ENCODE measurements around the gene CFAP47.
"Not testable (repeated sequence)": the region's sequence is repeated elsewhere in the genome, so short reads cannot be mapped to it uniquely, and the experiment has no call there.

Gene CFAP47

DNA sequence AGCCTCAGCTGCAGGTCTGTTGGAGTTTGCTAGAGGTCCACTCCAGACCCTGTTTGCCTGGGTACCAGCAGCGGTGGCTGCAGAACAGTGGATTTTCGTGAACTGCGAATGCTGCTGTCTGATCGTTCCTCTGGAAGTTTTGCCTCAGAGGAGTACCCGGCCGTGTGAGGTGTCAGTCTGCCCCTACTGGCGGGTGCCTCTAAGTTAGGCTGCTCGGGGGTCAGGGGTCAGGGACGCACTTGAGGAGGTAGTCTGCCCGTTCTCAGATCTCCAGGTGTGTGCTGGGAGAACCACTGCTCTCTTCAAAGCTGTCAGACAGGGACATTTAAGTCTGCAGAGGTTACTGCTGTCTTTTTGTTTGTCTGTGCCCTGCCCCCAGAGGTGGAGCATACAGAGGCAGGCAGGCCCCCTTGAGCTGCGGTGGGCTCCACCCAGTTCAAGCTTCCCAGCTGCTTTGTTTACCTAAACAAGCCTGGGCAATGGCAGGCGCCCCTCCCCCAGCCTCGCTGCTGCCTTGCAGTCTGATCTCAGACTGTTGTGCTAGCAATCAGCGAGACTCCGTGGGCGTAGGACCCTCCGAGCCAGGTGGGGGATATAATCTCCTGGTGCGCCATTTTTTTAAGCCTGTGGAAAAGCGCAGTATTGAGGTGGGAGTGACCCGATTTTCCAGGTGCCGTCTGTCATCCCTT is 315.4 kb downstream of the CFAP47 start:
- not testable (repeated sequence) for DNase-seq

DNA sequence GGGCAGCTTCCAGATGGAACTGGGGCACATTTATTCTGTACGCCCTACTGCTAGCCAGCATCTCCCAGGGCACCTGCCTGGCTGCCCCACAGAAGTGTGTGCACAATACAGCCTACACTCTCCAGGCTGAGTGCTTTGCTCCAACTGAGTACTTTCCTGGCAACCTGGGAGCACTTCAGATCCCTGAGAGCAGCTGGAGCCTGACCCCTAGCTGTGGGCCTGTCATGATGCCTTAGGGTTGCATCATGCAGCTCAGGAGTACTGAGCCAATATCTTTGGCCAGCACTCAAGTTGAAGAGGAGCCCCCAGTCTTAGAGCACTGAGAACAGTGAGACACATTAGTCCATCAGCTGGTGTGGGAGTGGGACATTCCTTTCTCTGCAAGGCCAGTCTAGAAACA is 321.9 kb downstream of the CFAP47 start:
- DNase-seq: no peak

DNA sequence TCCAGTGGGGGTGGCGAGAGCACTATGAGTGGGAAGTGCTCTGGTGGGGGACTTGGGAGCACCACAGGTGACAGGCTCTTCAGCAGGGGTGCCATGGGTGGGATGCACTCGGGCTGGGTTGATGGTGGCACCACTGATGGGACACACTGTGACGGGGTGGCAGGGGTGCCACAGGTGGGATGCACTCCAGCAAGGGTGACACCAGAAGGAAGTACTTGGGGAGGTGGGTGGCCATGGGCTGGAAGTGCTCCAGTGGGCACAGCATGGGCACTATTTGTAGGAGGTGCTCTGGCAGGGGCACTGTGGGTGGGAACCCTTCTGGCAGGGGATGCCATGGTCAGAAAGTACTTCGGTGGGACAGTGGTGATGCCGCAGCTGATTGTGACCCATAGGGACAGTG is 346.6 kb downstream of the CFAP47 start:
- no peak for DNase-seq

DNA sequence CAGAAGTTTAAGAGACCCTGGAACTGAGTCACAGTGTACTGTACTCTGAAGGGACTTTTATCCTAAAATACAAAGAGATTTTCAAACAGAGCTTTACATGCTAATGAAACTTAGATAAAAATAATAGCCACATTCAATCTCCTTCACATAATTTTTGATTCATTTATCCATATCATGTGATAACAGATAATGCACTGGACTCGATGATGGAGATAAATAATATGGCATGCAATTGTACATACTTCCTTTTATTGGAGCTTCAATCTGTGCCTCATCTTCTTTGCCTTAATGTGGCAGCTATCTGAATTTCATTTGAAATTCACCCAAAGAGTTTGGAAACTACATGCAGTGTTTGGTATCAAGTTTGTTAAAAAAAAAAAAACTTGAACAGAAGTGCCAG is 390.6 kb downstream of the CFAP47 start:
- no peak for DNase-seq

DNA sequence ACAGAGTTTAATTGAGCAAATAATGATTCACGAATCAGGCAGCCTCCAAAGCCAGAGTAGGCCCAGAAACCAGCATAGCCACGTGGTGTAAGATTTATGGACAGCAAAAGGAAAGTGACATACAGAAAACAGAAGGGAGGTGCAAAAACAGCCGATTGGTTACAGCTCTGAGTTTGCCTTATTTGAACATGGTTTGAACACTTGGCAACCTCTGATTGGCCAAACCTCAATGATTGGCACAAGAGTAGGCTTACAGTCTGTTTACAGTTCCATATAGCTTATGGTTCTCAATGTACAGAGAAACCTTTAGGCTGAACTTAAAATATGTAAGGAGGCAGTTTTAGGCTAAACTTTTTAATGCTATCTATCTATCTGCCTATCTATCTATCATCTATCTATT is 394.8 kb downstream of the CFAP47 start:
- DNase-seq: no peak

DNA sequence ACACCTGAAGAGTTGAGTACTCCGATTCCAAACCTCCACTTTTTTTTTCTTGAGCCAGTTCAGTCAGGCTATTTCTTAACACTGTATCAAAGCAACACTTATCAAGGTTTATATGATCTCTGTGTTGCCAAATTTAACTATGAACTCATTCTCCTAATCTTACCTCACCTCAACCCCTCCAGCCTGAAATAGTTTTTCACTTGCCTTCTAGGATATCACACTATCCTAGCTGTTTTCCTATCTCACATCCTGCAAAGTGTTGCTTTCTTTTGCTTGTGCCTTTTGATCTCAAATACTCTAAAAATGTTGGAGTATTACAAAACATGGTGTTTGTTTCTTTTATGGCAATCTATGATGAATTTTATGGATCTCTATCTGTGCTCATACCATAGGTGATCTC is 415.0 kb downstream of the CFAP47 start:
- DNase-seq: no peak

DNA sequence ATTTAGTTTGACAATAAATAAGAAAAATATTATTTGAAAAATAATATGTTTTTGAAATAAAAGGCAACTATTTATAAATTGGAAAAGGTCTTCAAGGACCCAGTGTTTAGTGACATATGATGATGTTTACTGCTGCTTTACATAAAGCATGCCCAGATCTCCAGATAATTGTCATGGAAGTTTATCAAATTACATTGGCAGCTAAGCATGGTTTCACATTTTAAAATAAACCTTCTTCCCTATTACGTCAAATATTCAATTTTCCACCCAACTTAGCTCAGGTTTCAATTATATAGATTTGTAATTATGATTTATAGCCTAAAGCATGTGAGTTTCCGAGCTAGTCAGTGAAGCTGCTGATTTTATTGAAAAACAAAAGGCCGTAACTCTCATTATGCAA is 417.2 kb downstream of the CFAP47 start:
- no peak for DNase-seq

DNA sequence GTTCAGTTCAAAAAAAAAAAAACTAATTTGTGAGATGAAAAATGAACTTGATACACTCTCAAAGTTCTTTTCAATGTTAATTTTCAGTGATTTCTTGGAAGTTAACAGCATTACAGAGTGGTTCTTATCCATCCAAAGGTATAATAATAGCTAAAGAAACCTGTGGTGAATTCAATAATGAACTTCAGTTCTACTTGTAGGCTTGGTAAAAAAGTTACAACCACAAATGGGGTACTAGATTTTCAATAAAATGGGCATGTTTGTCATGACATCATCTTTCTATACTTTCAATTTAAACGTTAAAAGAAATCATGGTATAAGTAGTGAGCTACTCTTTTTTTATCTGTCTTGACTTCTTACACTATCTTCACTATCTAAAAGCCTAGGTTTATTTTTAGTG is 424.8 kb downstream of the CFAP47 start:
- no peak for DNase-seq

DNA sequence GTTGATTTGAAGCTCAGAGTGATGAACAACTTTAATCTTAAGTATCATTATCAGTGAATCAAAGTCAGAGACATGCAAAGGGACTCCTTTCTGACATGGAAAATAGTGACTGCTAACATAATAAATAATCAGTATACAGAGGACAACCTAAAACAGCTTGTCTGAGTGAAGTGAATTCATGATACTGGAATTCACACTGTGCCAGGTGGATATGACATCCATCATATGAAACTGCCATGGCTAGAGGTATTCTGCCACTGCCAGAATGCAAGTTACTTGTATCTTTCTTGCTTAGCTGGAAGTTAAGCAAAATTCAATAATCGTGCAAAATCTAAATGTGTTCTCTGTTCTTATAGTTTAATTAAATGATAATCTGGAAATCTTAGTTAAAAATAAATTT is 429.0 kb downstream of the CFAP47 start:
- DNase-seq: no peak

DNA sequence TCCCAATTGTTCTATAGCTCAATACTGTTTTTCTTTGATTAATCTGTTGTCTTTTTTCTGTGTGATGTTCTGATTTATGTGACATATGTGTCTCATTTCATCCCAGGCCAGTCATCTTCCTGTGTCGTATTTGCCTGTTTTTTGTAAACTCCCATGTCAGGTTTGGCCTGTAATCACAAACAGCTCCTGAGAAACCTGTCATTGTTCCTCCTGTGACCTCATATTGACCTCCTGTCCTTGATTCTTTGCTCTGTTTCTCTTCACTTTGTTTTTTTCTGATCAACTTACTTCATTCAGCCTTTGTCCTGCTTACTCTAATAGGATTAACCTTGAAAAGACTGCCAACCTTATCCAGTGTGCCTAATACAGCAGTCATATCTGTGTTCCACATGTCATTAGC is 438.3 kb downstream of the CFAP47 start:
- DNase-seq: no peak

DNA sequence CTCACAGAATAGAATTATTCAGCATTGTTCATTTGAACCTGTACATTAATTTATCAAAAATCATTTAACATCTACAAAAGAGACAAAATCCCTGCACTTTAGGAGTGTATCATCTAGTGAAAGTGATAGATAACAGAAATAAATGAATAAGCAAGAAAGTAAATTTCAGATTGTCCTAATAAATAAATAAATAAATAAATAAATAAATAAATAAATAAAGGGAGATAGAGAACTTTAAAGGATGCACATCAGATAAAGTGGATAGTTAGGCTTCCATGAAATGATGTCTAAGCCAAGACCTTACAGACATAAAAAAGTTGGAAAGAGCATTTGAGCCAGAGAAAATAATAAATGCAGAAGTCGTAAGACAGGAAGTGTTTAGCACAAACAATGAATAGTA is 444.7 kb downstream of the CFAP47 start:
- DNase-seq: no peak

DNA sequence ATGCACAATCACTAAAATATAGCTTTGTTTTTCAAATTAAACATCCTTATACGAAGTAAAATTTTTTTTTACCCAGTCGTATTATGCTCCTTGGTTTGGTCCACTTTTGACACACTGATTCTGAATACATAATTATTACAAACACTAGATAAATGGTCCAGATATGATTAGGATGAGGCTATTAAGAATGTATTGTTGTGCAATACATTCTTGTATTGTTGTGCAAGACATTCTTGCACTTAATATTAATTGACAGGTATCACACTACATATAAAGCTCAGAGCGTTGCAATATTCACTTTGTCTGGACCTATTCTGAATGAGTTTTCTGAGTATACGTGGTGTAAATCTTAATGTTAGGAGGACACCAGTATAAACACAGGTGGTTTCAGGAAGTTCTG is 464.0 kb downstream of the CFAP47 start:
- no peak for DNase-seq

DNA sequence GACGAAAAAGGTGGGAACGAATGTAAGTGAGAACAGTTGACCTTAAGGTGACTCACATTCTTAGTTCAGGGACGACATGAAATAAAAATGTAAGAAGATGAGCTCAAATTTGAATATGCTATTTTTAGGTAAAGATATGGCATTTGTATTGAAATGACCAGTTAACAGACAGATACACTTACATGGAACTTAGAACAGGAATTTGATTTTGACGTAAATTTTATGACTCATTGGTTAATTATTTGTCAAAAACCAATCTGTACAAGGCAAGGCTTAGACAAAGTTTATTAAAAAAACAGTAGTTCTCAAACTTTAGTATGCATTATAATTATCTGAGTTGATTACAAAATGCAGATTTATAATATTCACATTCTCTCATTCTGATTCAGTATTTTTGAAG is 469.4 kb downstream of the CFAP47 start:
- no peak for DNase-seq

DNA sequence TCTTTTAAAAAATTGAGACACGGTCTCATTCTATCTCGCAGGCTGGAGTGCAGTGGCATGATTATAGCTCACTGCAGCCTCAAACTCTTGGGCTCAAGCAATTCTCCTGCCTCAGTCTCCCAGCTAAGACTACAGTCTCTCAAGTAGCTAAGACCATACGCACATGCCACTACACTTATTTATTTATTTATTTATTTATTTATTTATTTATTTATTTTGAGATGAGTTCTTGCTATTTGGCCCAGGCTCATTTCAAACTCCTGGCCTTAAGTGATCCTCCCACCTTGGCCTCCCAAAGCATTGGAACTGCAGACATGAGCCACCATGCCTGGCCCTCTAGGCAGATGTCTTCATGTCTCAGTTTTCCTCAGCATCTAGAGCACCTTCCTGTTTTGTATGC is 482.2 kb downstream of the CFAP47 start:
- DNase-seq: no peak

DNA sequence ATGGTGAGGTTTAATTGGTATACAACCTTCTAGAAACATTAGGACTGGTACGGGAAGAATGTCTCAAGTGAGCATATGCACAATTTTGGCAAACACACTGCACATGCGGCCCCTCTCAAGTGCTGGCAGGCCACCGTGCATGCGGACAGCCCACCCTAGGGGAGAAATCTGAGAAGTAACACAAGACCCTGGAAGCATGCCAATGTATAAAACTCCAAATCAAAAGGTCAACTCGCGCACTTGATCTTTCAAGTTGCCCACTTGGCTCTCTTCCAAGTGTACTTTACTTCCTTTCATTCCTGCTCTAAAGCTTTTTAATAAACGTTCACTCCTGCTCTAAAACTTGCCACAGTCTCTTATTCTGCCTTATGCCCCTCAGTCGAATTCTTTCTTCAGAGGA is 488.3 kb downstream of the CFAP47 start:
- no peak for DNase-seq

DNA sequence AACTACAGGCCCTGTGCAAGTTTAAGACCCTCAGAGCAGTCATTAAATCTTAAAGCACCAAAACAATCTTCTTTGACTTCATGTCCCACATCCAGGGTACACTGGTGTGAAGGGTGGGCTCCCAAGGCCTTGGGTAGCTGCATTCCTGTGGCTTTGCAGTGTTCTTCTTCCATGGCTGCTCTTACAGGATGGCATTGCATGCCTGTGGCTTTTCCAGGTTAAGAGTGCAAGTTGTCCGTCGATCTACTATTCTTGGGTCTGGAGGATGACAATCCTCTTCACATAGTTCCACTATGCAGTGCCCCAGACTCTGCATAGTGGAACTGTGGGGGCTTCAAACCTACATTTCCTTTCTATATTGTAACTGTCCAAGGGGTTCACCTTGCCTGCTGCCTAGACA is 494.5 kb downstream of the CFAP47 start:
- no peak for DNase-seq

DNA sequence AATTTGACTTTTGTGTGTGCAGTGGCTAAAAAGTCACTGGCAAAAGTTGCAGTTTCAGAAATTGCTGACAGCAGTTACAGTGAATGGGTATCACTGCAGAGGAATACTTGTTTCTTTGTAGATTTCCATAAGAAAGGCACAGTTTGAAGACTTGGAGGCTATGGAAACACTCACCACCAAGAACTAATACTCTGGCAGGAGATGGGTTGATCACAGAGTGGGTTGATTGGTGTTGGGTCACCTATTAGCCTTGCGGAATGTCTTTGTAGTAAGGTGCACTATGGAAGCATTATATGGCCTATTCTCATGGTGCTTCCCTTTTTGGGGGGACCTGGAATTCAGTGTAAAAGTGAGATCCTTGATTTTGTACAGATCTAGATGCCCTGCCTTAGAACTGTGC is 502.8 kb downstream of the CFAP47 start:
- DNase-seq: no peak

DNA sequence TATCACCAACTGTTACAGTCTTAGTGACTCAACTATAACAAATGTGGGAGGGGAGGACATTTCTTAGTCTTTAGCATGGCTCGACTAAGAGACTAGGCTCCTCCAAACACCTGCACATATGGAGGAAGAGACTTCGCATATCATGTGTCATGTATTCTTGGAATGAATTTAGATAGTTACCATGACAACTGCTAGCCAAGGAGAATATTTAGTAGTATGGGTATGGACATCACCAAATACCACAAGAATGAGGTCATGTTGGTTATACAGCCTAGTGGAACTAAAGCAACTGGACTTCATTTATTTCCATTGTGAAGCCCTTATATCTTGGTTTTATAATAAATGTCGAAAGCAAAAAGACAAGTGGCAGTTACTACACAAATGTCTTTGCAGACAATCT is 512.3 kb downstream of the CFAP47 start:
- DNase-seq: no peak

DNA sequence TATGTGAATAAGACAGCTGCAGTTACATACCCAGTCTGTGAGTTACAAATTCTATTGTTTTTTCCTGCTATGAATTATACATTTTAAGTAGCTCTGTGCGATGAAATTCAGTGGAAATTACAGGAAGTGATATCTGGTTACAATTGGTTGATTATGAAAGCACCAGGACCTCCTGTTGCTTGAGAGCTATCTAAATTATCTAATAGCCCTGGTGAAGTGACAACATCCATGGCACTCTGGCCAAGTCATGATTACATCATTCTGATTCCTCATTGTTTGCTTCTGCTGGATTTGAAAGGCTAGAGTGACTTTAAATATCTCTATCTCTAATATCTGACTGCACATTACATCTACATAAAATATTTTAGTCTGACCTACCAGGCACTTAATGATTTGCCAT is 515.0 kb downstream of the CFAP47 start:
- no peak for DNase-seq

All from activated naive CD4-positive, alpha-beta T cell treated with anti-CD3 and anti-CD28 coated beads, Interleukin-2, amount 50 U/mL, for 16 hours (primary cell).